ENCODE results near the gene EPN2.

DNA sequence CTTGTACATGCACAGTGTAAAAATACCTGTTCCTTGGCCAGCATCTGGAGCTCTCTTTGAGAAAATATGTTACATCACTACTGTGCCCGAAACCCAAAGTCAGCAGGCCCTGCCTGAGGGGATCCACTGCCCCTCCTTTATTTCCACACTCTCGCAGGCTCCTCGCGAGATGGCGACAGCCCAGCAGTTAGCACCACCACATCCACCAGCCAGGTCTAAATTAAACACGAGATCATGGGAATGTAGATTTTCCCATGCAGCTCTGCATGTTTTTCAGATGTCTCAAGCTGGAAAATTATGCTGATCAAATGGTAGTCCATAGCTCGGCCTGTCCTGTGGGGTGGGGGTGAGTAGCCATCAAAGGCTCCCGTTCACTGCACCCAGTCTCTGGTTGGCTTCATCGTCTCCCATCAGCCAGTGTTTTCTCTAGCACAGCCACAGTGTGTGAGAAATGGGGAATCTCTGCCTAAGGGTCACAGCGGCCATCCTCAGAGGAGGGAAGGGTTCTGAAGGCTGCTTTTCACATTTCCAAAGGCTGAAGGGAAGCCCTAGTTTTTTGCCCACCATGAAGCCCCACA lies 34.7 kb downstream of the EPN2 start:
- TF ChIP-seq, protein P1, sequence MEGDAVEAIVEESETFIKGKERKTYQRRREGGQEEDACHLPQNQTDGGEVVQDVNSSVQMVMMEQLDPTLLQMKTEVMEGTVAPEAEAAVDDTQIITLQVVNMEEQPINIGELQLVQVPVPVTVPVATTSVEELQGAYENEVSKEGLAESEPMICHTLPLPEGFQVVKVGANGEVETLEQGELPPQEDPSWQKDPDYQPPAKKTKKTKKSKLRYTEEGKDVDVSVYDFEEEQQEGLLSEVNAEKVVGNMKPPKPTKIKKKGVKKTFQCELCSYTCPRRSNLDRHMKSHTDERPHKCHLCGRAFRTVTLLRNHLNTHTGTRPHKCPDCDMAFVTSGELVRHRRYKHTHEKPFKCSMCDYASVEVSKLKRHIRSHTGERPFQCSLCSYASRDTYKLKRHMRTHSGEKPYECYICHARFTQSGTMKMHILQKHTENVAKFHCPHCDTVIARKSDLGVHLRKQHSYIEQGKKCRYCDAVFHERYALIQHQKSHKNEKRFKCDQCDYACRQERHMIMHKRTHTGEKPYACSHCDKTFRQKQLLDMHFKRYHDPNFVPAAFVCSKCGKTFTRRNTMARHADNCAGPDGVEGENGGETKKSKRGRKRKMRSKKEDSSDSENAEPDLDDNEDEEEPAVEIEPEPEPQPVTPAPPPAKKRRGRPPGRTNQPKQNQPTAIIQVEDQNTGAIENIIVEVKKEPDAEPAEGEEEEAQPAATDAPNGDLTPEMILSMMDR (conservative IDR thresholded peaks at IDR 0.05) = no peak
- TF ChIP-seq EZH2 (IDR thresholded peaks at IDR 0.05; ENCODE audit: low read depth) = no peak

All from PC-9 (cell line).